IMR-90 (cell line): ENCODE results near the gene ABR. TPM values are rescaled to one million over a fixed set of nuclear protein-coding genes. Genes with fewer than 3 reads are reported as not detected.
"Not testable (repeated sequence)": the region's sequence is repeated elsewhere in the genome, so short reads cannot be mapped to it uniquely, and the experiment has no call there.

Experiments
- ATAC-seq: fragments of 200-7000 bp; cut with Tn5 transposase; 2 replicates; pipeline ENCODE4 v1.9.1; 2020; ENCODE audit warnings: low read depth, mild to moderate bottlenecking, moderate library complexity
- BruUV-seq: library from RNA; stranded (reverse); fragments of 400-500 nt; replicated peaks from 2 replicates; lab custom pipeline; 2021; lab: Mats Ljungman, UMichigan
- CTCF ChIA-PET: fragments of 300-600 bp; formaldehyde crosslinking; extraction: SDS; loops from one replicate; lab custom pipeline; 2021; ENCODE audit warnings: antibody characterized with exemption; lab: Yijun Ruan, JAX
- POLR2A ChIA-PET: fragments of 300-600 bp; sonication (Branson Sonifier 250); formaldehyde crosslinking; loops from one replicate; lab custom pipeline; 2022; ENCODE audit warnings: antibody characterized with exemption; ENCODE audit not compliant: unreplicated experiment; lab: Charles Lee
- DNase-seq: peaks from one replicate; pipeline ENCODE4 v3.0.0; 2013
- H2AFZ ChIP-seq: replicated peaks from 2 replicates; pipeline ENCODE3; 2013; ENCODE audit warnings: low read length, mild to moderate bottlenecking; ENCODE audit not compliant: poor library complexity
- H2AK5ac ChIP-seq: 2 replicates; pipeline ENCODE4 v1.6.1; 2013; ENCODE audit warnings: low read depth, low read length, inconsistent platforms
- H2AK9ac ChIP-seq: replicated peaks from 2 replicates; pipeline ENCODE3; 2013; ENCODE audit warnings: mild to moderate bottlenecking, low read depth, low read length, moderate library complexity; ENCODE audit not compliant: poor library complexity
- H2BK120ac ChIP-seq: 2 replicates; pipeline ENCODE4 v1.6.1; 2013; ENCODE audit warnings: low read depth, low read length, inconsistent platforms
- H2BK15ac ChIP-seq: 3 replicates; pipeline ENCODE4 v1.6.1; 2013; ENCODE audit warnings: low read depth, low read length, inconsistent platforms
- H2BK20ac ChIP-seq: 2 replicates; pipeline ENCODE4 v1.6.1; 2013; ENCODE audit warnings: low read depth, mild to moderate bottlenecking, inconsistent platforms, low read length, moderate library complexity
- H2BK5ac ChIP-seq: 2 replicates; pipeline ENCODE4 v1.6.1; 2013; ENCODE audit warnings: mild to moderate bottlenecking, low read depth, low read length, inconsistent platforms; ENCODE audit not compliant: poor library complexity, severe bottlenecking
- H3K14ac ChIP-seq: replicated peaks from 2 replicates; pipeline ENCODE4 v1.6.1; 2013; ENCODE audit warnings: low read depth, low read length, inconsistent platforms
- H3K18ac ChIP-seq: 2 replicates; pipeline ENCODE4 v1.6.1; 2013; ENCODE audit warnings: low read depth, low read length, control low read depth
- H3K23ac ChIP-seq: 2 replicates; pipeline ENCODE4 v1.6.1; 2013; ENCODE audit warnings: low read depth, low read length, inconsistent platforms
- H3K27ac ChIP-seq: 2 replicates; pipeline ENCODE4 v1.5.1; 2013; ENCODE audit warnings: mild to moderate bottlenecking, control low read depth, low read length; ENCODE audit not compliant: insufficient read depth
- H3K27me3 ChIP-seq: 2 replicates; pipeline ENCODE4 v1.6.1; 2013; ENCODE audit warnings: low read length; ENCODE audit not compliant: control insufficient read depth, insufficient read depth
- H3K36me3 ChIP-seq: 2 replicates; pipeline ENCODE4 v1.6.1; 2013; ENCODE audit warnings: low read length, mixed read lengths; ENCODE audit not compliant: control insufficient read depth, insufficient read depth
- H3K4ac ChIP-seq: 2 replicates; pipeline ENCODE4 v1.6.1; 2013; ENCODE audit warnings: low read depth, low read length, inconsistent platforms
- H3K4me1 ChIP-seq: 2 replicates; pipeline ENCODE4 v1.6.1; 2013; ENCODE audit warnings: low read length, mixed read lengths; ENCODE audit not compliant: control insufficient read depth, insufficient read depth
- H3K4me2 ChIP-seq: 2 replicates; pipeline ENCODE4 v1.6.1; 2013; ENCODE audit warnings: low read depth, mild to moderate bottlenecking, control low read depth, low read length, moderate library complexity
- H3K4me3 ChIP-seq: 2 replicates; pipeline ENCODE4 v1.5.1; 2013; ENCODE audit warnings: low read depth, mild to moderate bottlenecking, control low read depth, low read length, moderate library complexity; ENCODE audit not compliant: insufficient read depth
- H3K56ac ChIP-seq: 2 replicates; pipeline ENCODE4 v1.6.1; 2013; ENCODE audit warnings: low read length, inconsistent platforms; ENCODE audit not compliant: insufficient read depth; ENCODE audit errors: extremely low read depth
- H3K79me1 ChIP-seq, 2 experiments: 2 replicates each; pipeline ENCODE4 v1.6.1; 2013; ENCODE audit warnings: low read length in 2 of 2, inconsistent platforms in 1 of 2, low read depth in 1 of 2
- H3K9ac ChIP-seq: 2 replicates; pipeline ENCODE4 v1.6.1; 2013; ENCODE audit warnings: low read depth, low read length, control low read depth
- H3K9me1 ChIP-seq: 2 replicates; pipeline ENCODE4 v1.6.1; 2013; ENCODE audit warnings: low read length, inconsistent platforms; ENCODE audit not compliant: insufficient read depth
- H3K9me3 ChIP-seq: 2 replicates; pipeline ENCODE4 v1.6.1; 2013; ENCODE audit warnings: low read length; ENCODE audit not compliant: control insufficient read depth, insufficient read depth
- H4K20me1 ChIP-seq: 2 replicates; pipeline ENCODE4 v1.6.1; 2013; ENCODE audit warnings: low read length, inconsistent platforms; ENCODE audit not compliant: insufficient read depth
- H4K5ac ChIP-seq: 2 replicates; pipeline ENCODE4 v1.6.1; 2013; ENCODE audit warnings: mild to moderate bottlenecking, low read depth, low read length, control low read depth
- H4K8ac ChIP-seq, 2 experiments: 2 replicates each; pipeline ENCODE4 v1.6.1; 2013; ENCODE audit warnings: low read depth in 2 of 2, low read length in 2 of 2, control low read depth in 1 of 2, inconsistent platforms in 1 of 2
- H4K91ac ChIP-seq: 2 replicates; pipeline ENCODE4 v1.6.1; 2013; ENCODE audit warnings: low read depth, low read length, inconsistent platforms; ENCODE audit not compliant: insufficient read depth
- CHD1 ChIP-seq: IDR thresholded peaks from 2 replicates; pipeline ENCODE4 v1.6.1; 2012; ENCODE audit warnings: low read depth, low read length, improper control_type of control experiment
- CTCF ChIP-seq: conservative IDR thresholded peaks from 2 replicates; pipeline ENCODE4 v1.5.1; 2012; ENCODE audit warnings: mild to moderate bottlenecking, low read depth, low read length, improper control_type of control experiment
- ELK1 ChIP-seq: fragments of 150-350 bp; IDR thresholded peaks from 2 replicates; pipeline ENCODE4 v1.6.1; 2016; ENCODE audit warnings: low read depth, mild to moderate bottlenecking, low read length, moderate library complexity, borderline replicate concordance
- RAD21 ChIP-seq: IDR thresholded peaks from 2 replicates; pipeline ENCODE4 v1.6.1; 2012; ENCODE audit warnings: low read length, improper control_type of control experiment
- WGBS, 2 experiments: methylation state at CpG; one replicate each; pipeline versions ENCODE4 v1.1.5 to v1.1.7; 2013; ENCODE audit warnings: missing lambda C conversion rate in 2 of 2; ENCODE audit not compliant: insufficient read length in 1 of 2; ENCODE audit errors: extremely low coverage in 2 of 2; 5-methylcytosine and 5-hydroxymethylcytosine counted together
- dilution Hi-C: fragments of 300-500 bp; cut with HindIII; formaldehyde crosslinking; loops from one replicate; pipeline ENCODE4 v1.14.3; 2018; ENCODE audit warnings: low sequenced_read_pairs; ENCODE audit not compliant: unreplicated experiment
- in situ Hi-C: fragments of 300-500 bp; cut with MboI; formaldehyde crosslinking; loops from 3 replicates; pipeline ENCODE4 v1.14.3; 2019; ENCODE audit warnings: low sequenced_read_pairs, inconsistent platforms, mixed read lengths
- intact Hi-C: fragments of 100-400 bp; cut with micrococcal nuclease; formaldehyde crosslinking; loops from 2 replicates; pipeline ENCODE4 v1.10.0; 2022
- polyA plus RNA-seq, 3 experiments: library from polyadenylated mRNA; depleted of rRNA; stranded (reverse); fragments of >200 nt; gene quantifications; 2 replicates each; pipeline ENCODE4 v1.2.3, GENCODE V29; 2012; ENCODE audit warnings: low replicate concordance in 1 of 3
- total RNA-seq: library from RNA; depleted of rRNA; stranded (reverse); fragments of >200 nt; gene quantifications from 2 replicates; pipeline ENCODE4 v1.2.3, GENCODE V29; 2012

ABR gene
- total and polyA plus RNA-seq, 2 of the 4 experiments (the other 2 are of a cell fraction), result 28.3 to 79.7 TPM

GRCh38 chr17:973053-973452 lies 206.7 kb downstream of the ABR start:
- Histone ChIP-seq H3K14ac (no peak overlapping the region), H2BK120ac (no peak overlapping the region), H3K4me3 (no peak overlapping the region), H3K27me3 (no peaks in the 10 kb centered on the region), H3K9me1 (peaks cover 13% of the 10 kb centered on the region), H3K9ac (no peak overlapping the region), H3K27ac (no peak overlapping the region), H2AK9ac (peak overlapping the region; percentile 50), H2BK20ac (no peak overlapping the region), H3K4ac (no peak overlapping the region), H4K8ac (no peak overlapping the region), H4K20me1 (peaks cover 88% of the 10 kb centered on the region), H3K79me1 (peaks cover 36 to 77% of the 10 kb centered on the region in 2 experiments), H4K5ac (no peak overlapping the region), H3K23ac (no peak overlapping the region), H2BK5ac (no peak overlapping the region), H3K36me3 (peaks cover 17% of the 10 kb centered on the region), H3K9me3 (no peaks in the 10 kb centered on the region; the same call in 1 of the 2 replicates), H3K18ac (no peak overlapping the region), H3K4me2 (no peak overlapping the region), H2AFZ (no peak overlapping the region), H3K4me1 (peaks cover 18% of the 10 kb centered on the region), H2BK15ac (no peak overlapping the region), H4K91ac (no peak overlapping the region), H3K56ac (no peak overlapping the region), H2AK5ac (no peak overlapping the region)
- ChIA-PET POLR2A (no interaction called here), CTCF (no interaction called here)
- intact Hi-C loops (no loop called here), dilution Hi-C loops (no loop called here), in situ Hi-C loops (no loop called here)
- no TSS peak for BruUV-seq
- 64% methylated on average over 3 of the region's 12 CpGs; no CpG with 5 or more reads in 1 of the 2 experiments for WGBS, 2 experiments
- no peak for ATAC-seq
- TF ChIP-seq RAD21 (no peak), ELK1 (no peak), CHD1 (no peak), CTCF (no peak)
- no peak for DNase-seq

GRCh38 chr17:971861-972260 lies 207.9 kb downstream of the ABR start:
- H4K8ac ChIP-seq, H2BK5ac ChIP-seq, in situ Hi-C loops, H2AK5ac ChIP-seq, H3K14ac ChIP-seq, H3K9me3 ChIP-seq, POLR2A ChIA-PET, H3K4me3 ChIP-seq, H2AFZ ChIP-seq, H3K4ac ChIP-seq, H3K18ac ChIP-seq, H2BK15ac ChIP-seq, H3K56ac ChIP-seq, H4K5ac ChIP-seq, CTCF ChIA-PET, H3K27ac ChIP-seq, DNase-seq, H2BK20ac ChIP-seq, H3K9ac ChIP-seq, BruUV-seq, H2BK120ac ChIP-seq, H3K23ac ChIP-seq, H3K27me3 ChIP-seq, intact Hi-C loops, H3K4me2 ChIP-seq, dilution Hi-C loops, H4K91ac ChIP-seq, H2AK9ac ChIP-seq, ATAC-seq: not testable (repeated sequence)
- WGBS, 2 experiments, result no CpG with 5 or more reads among the region's 14 CpGs
- peaks cover 44 to 78% of the 10 kb centered on the region in 2 experiments for H3K79me1 ChIP-seq
- H3K4me1 ChIP-seq, result peaks cover 18% of the 10 kb centered on the region
- H3K36me3 ChIP-seq, result peaks cover 17% of the 10 kb centered on the region
- peaks cover 13% of the 10 kb centered on the region for H3K9me1 ChIP-seq
- peaks cover 86% of the 10 kb centered on the region for H4K20me1 ChIP-seq
